ENCODE results near the gene RAD51AP2. TPM values are rescaled to one million over a fixed set of nuclear protein-coding genes. Genes with fewer than 3 reads are reported as not detected.

Gene RAD51AP2
- total and polyA plus RNA-seq, 2 of the 13 experiments (the other 11 are each of a cell fraction or from before 2014, with no cell fraction given) = 0.11 to 0.12 TPM

- TF ChIP-seq MAF1 (CRISPR knock-in tag; IDR thresholded peaks at IDR 0.05; ENCODE audit: borderline replicate concordance) (no peak), ZNF18 (CRISPR knock-in tag; IDR thresholded peaks at IDR 0.05; ENCODE audit: insufficient replicate concordance) (no peak), ZNF678 (CRISPR knock-in tag; IDR thresholded peaks at IDR 0.05) (no peak), ZNF362 (CRISPR knock-in tag; IDR thresholded peaks at IDR 0.05; ENCODE audit: borderline replicate concordance) (peak; percentile 85), ZNF276 (CRISPR knock-in tag; IDR thresholded peaks at IDR 0.05; ENCODE audit: low read depth) (no peak), SP4 (CRISPR knock-in tag; IDR thresholded peaks at IDR 0.05) (no peak), BCL6 (CRISPR knock-in tag; IDR thresholded peaks at IDR 0.05) (no peak), NFYC (CRISPR knock-in tag; IDR thresholded peaks at IDR 0.05) (no peak), ZC3H13 (CRISPR knock-in tag; IDR thresholded peaks at IDR 0.05) (no peak), MEIS2 (CRISPR knock-in tag; IDR thresholded peaks at IDR 0.05) (no peak), HMG20B (CRISPR knock-in tag; conservative IDR thresholded peaks at IDR 0.05) (no peak), ZNF33B (CRISPR knock-in tag; IDR thresholded peaks at IDR 0.05) (no peak), ZSCAN20 (CRISPR knock-in tag; IDR thresholded peaks at IDR 0.05; ENCODE audit: borderline replicate concordance) (no peak), SRSF1 (optimal IDR thresholded peaks at IDR 0.05; ENCODE audit: low read depth, low read length) (no peak), GABPA (IDR thresholded peaks at IDR 0.05; ENCODE audit: low read depth, low read length) (no peak), GABPA (CRISPR knock-in tag; IDR thresholded peaks at IDR 0.05; ENCODE audit: low read depth) (peak; percentile 5; the same call in 1 of the 2 replicates), GLI4 (CRISPR knock-in tag; IDR thresholded peaks at IDR 0.05; ENCODE audit: borderline replicate concordance) (no peak), FOXP1 (IDR thresholded peaks at IDR 0.05) (no peak; the same call in 1 of the 2 replicates), FOXP1 (CRISPR knock-in tag; IDR thresholded peaks at IDR 0.05) (peak; percentile 62; the same call in 1 of the 2 replicates), HOXA3 (CRISPR knock-in tag; IDR thresholded peaks at IDR 0.05) (no peak), ZBTB7A (CRISPR knock-in tag; IDR thresholded peaks at IDR 0.05) (no peak), PHB2 (IDR thresholded peaks at IDR 0.05; ENCODE audit: partially characterized antibody) (no peak), ZNF773 (CRISPR knock-in tag; IDR thresholded peaks at IDR 0.05; ENCODE audit: borderline replicate concordance) (no peak), ZFX (CRISPR knock-in tag; IDR thresholded peaks at IDR 0.05; ENCODE audit: low read depth) (no peak), HNF1B (CRISPR knock-in tag; IDR thresholded peaks at IDR 0.05) (no peak), ZNF768 (CRISPR knock-in tag; IDR thresholded peaks at IDR 0.05) (no peak)
Measured at GRCh38 chr2:17545680-17546613, 27.7 kb upstream of the RAD51AP2 start (continued).

Data from HepG2 (cell line).